Neural cell (in vitro differentiated cells): ENCODE measurements around the gene POLD4. TPM values are rescaled to one million over a fixed set of nuclear protein-coding genes. Genes with fewer than 3 reads are reported as not detected.

Experiments used
- H2AFZ ChIP-seq: fragments of 200-600, 300-800 bp; sonication (generic), shearing (Covaris generic); 2 replicates; pipeline ENCODE4 v1.6.0; 2014; ENCODE audit warnings: low read depth, mild to moderate bottlenecking, antibody characterized with exemption, low read length, moderate library complexity
- H3F3A ChIP-seq: fragments of 200-600 bp; shearing (Covaris generic); 2 replicates; pipeline ENCODE4 v1.6.1; 2016; ENCODE audit warnings: mild to moderate bottlenecking, moderate library complexity, mixed read lengths, antibody characterized with exemption, low read length; ENCODE audit not compliant: insufficient read depth, poor library complexity, severe bottlenecking
- H3K27ac ChIP-seq: fragments of 200-600, 300-800 bp; sonication (generic), shearing (Covaris generic); 2 replicates; pipeline ENCODE4 v1.5.1; 2014; ENCODE audit warnings: mild to moderate bottlenecking, low read length, moderate library complexity
- H3K27me3 ChIP-seq: fragments of 300-800, 200-600 bp; sonication (generic), shearing (Covaris generic); 2 replicates; pipeline ENCODE4 v1.6.0; 2014; ENCODE audit warnings: mild to moderate bottlenecking, low read depth, low read length, moderate library complexity; ENCODE audit not compliant: insufficient read depth
- H3K36me3 ChIP-seq: fragments of 300-800, 200-600 bp; sonication (generic), shearing (Covaris generic); 2 replicates; pipeline ENCODE4 v1.5.1; 2014; ENCODE audit warnings: mild to moderate bottlenecking, antibody characterized with exemption, low read length, moderate library complexity; ENCODE audit not compliant: insufficient read depth
- H3K4me2 ChIP-seq: fragments of 300-800, 200-600 bp; sonication (generic), shearing (Covaris generic); 2 replicates; pipeline ENCODE4 v1.6.0; 2014; ENCODE audit warnings: mild to moderate bottlenecking, low read length
- H3K4me3 ChIP-seq: fragments of 300-800, 200-600 bp; sonication (generic), shearing (Covaris generic); 2 replicates; pipeline ENCODE4 v1.5.1; 2014; ENCODE audit warnings: mild to moderate bottlenecking, low read length, moderate library complexity
- H3K79me2 ChIP-seq: fragments of 200-600 bp; shearing (Covaris generic); replicated peaks from 2 replicates; pipeline ENCODE4 v1.6.0; 2014; ENCODE audit warnings: mild to moderate bottlenecking, low read length, moderate library complexity; ENCODE audit not compliant: insufficient read depth
- H3K9ac ChIP-seq: fragments of 300-800, 200-600 bp; sonication (generic), shearing (Covaris generic); 2 replicates; pipeline ENCODE4 v1.6.1; 2016; ENCODE audit warnings: mild to moderate bottlenecking, low read length, mixed read lengths
- H3K9me2 ChIP-seq: fragments of 200-600 bp; shearing (Covaris generic); 2 replicates; pipeline ENCODE4 v1.6.1; 2016; ENCODE audit warnings: mild to moderate bottlenecking, low read length, mixed read lengths; ENCODE audit not compliant: insufficient read depth
- H3K9me3 ChIP-seq: fragments of 200-600, 300-800 bp; sonication (generic), shearing (Covaris generic); 2 replicates; pipeline ENCODE4 v1.6.1; 2016; ENCODE audit warnings: mild to moderate bottlenecking, mixed run types, low read length, moderate library complexity, mixed read lengths
- H4K20me1 ChIP-seq: fragments of 200-600 bp; shearing (Covaris generic); 2 replicates; pipeline ENCODE4 v1.6.1; 2016; ENCODE audit warnings: mild to moderate bottlenecking, mixed run types; ENCODE audit not compliant: insufficient read depth
- EP300 ChIP-seq: fragments of 450-650 bp; conservative IDR thresholded peaks from 2 replicates; pipeline ENCODE4 v1.6.1; 2014; ENCODE audit warnings: antibody characterized with exemption, mild to moderate bottlenecking, moderate library complexity; ENCODE audit not compliant: poor library complexity, severe bottlenecking
- EZH2 ChIP-seq: fragments of 200-600, 300-800 bp; shearing (Covaris generic), sonication (generic); IDR thresholded peaks from 2 replicates; pipeline ENCODE4 v1.6.1; 2014; ENCODE audit warnings: antibody characterized with exemption, low read length, borderline replicate concordance, mild to moderate bottlenecking; ENCODE audit not compliant: insufficient read depth, poor library complexity, severe bottlenecking
- MXI1 ChIP-seq: fragments of 450-650 bp; conservative IDR thresholded peaks from 2 replicates; pipeline ENCODE4 v1.6.1; 2014; ENCODE audit warnings: antibody characterized with exemption, mild to moderate bottlenecking; ENCODE audit not compliant: poor library complexity, severe bottlenecking
- POLR2AphosphoS5 ChIP-seq: IDR thresholded peaks from 2 replicates; pipeline ENCODE4 v1.6.1; 2012
- RAD21 ChIP-seq: fragments of 450-650 bp; conservative IDR thresholded peaks from 2 replicates; pipeline ENCODE4 v1.6.1; 2014; ENCODE audit warnings: antibody characterized with exemption, mild to moderate bottlenecking, moderate library complexity
- SMC3 ChIP-seq: fragments of 450-650 bp; conservative IDR thresholded peaks from 2 replicates; pipeline ENCODE4 v1.6.1; 2014; ENCODE audit warnings: antibody characterized with exemption, mild to moderate bottlenecking, moderate library complexity; ENCODE audit not compliant: poor library complexity
- TAF1 ChIP-seq: IDR thresholded peaks from 2 replicates; pipeline ENCODE4 v1.6.1; 2012; ENCODE audit warnings: low read depth
- polyA plus RNA-seq: library from polyadenylated mRNA; depleted of rRNA; stranded (reverse); fragments of >200 nt; gene quantifications from 2 replicates; pipeline ENCODE4 v1.2.3, GENCODE V29; 2014
- TF ChIP-seq, protein P1 (sequence below): fragments of 450-650 bp; IDR thresholded peaks from 2 replicates; pipeline ENCODE4 v1.5.1; 2014; ENCODE audit warnings: antibody characterized with exemption, mild to moderate bottlenecking, moderate library complexity; ENCODE audit not compliant: poor library complexity, severe bottlenecking
- TF ChIP-seq, protein P2 (sequence below): IDR thresholded peaks from 2 replicates; pipeline ENCODE4 v1.6.1; 2012; ENCODE audit warnings: borderline replicate concordance

Gene POLD4
- polyA plus RNA-seq, 1 donor from 2014 or later = 6.8 TPM

DNA sequence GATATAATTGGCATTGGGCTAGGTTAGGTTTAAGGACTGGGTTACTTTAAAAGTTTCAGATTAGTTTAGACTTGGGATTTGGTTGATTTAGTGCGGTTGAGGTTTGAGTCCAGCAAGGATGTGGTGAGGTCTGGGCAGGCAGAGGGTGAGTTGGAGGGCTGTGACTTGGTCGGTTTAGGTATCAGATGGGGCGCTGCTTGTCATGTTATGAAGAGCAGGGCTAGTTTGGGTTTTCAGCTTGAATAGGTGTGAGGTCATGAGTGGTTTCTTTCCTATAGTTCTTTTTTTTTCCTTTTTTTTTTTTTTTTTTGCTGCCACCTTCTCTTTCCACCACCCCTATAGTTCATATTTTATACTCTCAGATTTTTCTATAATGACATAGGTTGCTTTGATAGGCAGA, 15.3 kb upstream of the POLD4 start:
- Histone ChIP-seq H3K27me3 (peaks cover 16% of the 10 kb centered on the region), H3K9me3 (no peaks in the 10 kb centered on the region), H3K79me2 (no peaks in the 10 kb centered on the region), H3K27ac (no peak overlapping the region), H3K36me3 (no peaks in the 10 kb centered on the region), H2AFZ (no peak overlapping the region), H3K4me2 (no peak overlapping the region), H3K9ac (no peak overlapping the region), H4K20me1 (no peaks in the 10 kb centered on the region), H3F3A (no peaks in the 10 kb centered on the region), H3K4me3 (no peak overlapping the region), H3K9me2 (no peaks in the 10 kb centered on the region)
- no peak for TF ChIP-seq SMC3
- TF ChIP-seq TAF1 = no peak
- TF ChIP-seq POLR2AphosphoS5 = no peak
- TF ChIP-seq RAD21 = no peak
- TF ChIP-seq EZH2 = no peak
- no peak for TF ChIP-seq EP300
- TF ChIP-seq, protein P1, sequence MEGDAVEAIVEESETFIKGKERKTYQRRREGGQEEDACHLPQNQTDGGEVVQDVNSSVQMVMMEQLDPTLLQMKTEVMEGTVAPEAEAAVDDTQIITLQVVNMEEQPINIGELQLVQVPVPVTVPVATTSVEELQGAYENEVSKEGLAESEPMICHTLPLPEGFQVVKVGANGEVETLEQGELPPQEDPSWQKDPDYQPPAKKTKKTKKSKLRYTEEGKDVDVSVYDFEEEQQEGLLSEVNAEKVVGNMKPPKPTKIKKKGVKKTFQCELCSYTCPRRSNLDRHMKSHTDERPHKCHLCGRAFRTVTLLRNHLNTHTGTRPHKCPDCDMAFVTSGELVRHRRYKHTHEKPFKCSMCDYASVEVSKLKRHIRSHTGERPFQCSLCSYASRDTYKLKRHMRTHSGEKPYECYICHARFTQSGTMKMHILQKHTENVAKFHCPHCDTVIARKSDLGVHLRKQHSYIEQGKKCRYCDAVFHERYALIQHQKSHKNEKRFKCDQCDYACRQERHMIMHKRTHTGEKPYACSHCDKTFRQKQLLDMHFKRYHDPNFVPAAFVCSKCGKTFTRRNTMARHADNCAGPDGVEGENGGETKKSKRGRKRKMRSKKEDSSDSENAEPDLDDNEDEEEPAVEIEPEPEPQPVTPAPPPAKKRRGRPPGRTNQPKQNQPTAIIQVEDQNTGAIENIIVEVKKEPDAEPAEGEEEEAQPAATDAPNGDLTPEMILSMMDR = no peak
- TF ChIP-seq, protein P2, sequence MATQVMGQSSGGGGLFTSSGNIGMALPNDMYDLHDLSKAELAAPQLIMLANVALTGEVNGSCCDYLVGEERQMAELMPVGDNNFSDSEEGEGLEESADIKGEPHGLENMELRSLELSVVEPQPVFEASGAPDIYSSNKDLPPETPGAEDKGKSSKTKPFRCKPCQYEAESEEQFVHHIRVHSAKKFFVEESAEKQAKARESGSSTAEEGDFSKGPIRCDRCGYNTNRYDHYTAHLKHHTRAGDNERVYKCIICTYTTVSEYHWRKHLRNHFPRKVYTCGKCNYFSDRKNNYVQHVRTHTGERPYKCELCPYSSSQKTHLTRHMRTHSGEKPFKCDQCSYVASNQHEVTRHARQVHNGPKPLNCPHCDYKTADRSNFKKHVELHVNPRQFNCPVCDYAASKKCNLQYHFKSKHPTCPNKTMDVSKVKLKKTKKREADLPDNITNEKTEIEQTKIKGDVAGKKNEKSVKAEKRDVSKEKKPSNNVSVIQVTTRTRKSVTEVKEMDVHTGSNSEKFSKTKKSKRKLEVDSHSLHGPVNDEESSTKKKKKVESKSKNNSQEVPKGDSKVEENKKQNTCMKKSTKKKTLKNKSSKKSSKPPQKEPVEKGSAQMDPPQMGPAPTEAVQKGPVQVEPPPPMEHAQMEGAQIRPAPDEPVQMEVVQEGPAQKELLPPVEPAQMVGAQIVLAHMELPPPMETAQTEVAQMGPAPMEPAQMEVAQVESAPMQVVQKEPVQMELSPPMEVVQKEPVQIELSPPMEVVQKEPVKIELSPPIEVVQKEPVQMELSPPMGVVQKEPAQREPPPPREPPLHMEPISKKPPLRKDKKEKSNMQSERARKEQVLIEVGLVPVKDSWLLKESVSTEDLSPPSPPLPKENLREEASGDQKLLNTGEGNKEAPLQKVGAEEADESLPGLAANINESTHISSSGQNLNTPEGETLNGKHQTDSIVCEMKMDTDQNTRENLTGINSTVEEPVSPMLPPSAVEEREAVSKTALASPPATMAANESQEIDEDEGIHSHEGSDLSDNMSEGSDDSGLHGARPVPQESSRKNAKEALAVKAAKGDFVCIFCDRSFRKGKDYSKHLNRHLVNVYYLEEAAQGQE = no peak
- no peak for TF ChIP-seq MXI1

DNA sequence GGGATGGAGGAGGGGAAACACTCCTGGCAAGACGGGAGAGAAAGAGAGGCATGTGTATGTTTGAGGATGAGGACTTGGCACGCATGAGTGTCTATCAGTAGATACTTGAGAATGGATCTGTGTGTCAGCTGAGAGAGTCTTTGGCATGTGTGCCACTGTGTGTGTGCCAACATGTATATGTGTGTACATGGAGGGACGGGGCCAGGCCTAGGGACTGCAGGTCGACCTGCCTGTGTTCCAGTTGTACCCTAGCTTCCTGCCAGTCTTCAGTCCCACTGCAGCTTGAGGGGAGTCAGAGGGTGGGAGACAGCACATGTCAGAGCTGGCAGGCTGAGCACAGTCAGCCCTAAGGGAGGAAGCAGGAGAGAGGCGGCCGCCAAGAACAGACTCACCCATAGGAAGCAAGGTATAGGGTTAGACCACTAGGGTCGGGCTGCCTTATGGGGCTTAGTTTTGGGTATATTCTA, 14.4 kb upstream of the POLD4 start:
- Histone ChIP-seq H3F3A (no peaks in the 10 kb centered on the region), H3K79me2 (no peaks in the 10 kb centered on the region), H3K36me3 (no peaks in the 10 kb centered on the region), H3K4me2 (no peak overlapping the region), H2AFZ (no peak overlapping the region), H3K27me3 (peaks cover 9% of the 10 kb centered on the region), H3K9me3 (no peaks in the 10 kb centered on the region), H3K27ac (no peak overlapping the region), H3K4me3 (no peak overlapping the region), H3K9me2 (no peaks in the 10 kb centered on the region), H4K20me1 (no peaks in the 10 kb centered on the region), H3K9ac (no peak overlapping the region)
- TF ChIP-seq MXI1 = no peak
- TF ChIP-seq POLR2AphosphoS5 = no peak
- TF ChIP-seq, protein P1 = no peak
